SK-N-SH (cell line): ENCODE results near the gene OSTF1. TPM values are rescaled to one million over a fixed set of nuclear protein-coding genes. Genes with fewer than 3 reads are reported as not detected.

Experiments used
- CTCF ChIA-PET: fragments of 300-600, 350-600 bp; formaldehyde crosslinking; extraction: SDS; loops from one replicate; lab custom pipeline; 2021; lab: Yijun Ruan, JAX
- POLR2A ChIA-PET: fragments of 350-600 bp; sonication (Branson Sonifier 250); formaldehyde crosslinking; extraction: SDS; loops from one replicate; lab custom pipeline; 2020; ENCODE audit warnings: antibody characterized with exemption, inconsistent platforms; lab: Yijun Ruan, JAX
- DNase-seq: peaks from one replicate; pipeline ENCODE4 v3.0.0; 2012
- H2AFZ ChIP-seq: fragments of 200-600 bp; sonication (generic); 2 replicates; pipeline ENCODE4 v1.8.1; 2016; ENCODE audit warnings: antibody characterized with exemption, mild to moderate bottlenecking, low read depth
- H3F3A ChIP-seq: fragments of 200-600 bp; sonication (generic); replicated peaks from 2 replicates; pipeline ENCODE3; 2016; ENCODE audit warnings: antibody characterized with exemption, mild to moderate bottlenecking; ENCODE audit not compliant: insufficient read depth
- H3K27ac ChIP-seq, 2 experiments: fragments of 200-500 bp in 1 of 2; fragments of 200-600 bp in 1 of 2; sonication (Bioruptor generic) in 1 of 2; sonication (generic), shearing (Covaris generic) in 1 of 2; 2 replicates each; pipeline versions ENCODE4 v1.5.1 to v1.6.1; 2014 to 2016; ENCODE audit warnings: low read depth in 2 of 2, inconsistent platforms in 1 of 2, low read length in 1 of 2, mild to moderate bottlenecking in 1 of 2, mixed read lengths in 1 of 2
- H3K27me3 ChIP-seq: fragments of 200-600 bp; sonication (generic), shearing (Covaris generic); 2 replicates; pipeline ENCODE4 v1.6.1; 2016; ENCODE audit warnings: mixed run types; ENCODE audit not compliant: insufficient read depth
- H3K36me3 ChIP-seq, 2 experiments: fragments of 200-500 bp in 1 of 2; fragments of 200-600 bp in 1 of 2; sonication (Bioruptor generic) in 1 of 2; sonication (generic) in 1 of 2; replicated peaks in 1 of 2; 2 replicates each; pipeline versions ENCODE3 to v1.5.1; 2014 to 2016; ENCODE audit warnings: low read length in 1 of 2, mild to moderate bottlenecking in 1 of 2; ENCODE audit not compliant: insufficient read depth in 2 of 2, control insufficient read depth in 1 of 2
- H3K4me1 ChIP-seq, 2 experiments: fragments of 200-500 bp in 1 of 2; fragments of 200-600 bp in 1 of 2; sonication (Bioruptor generic) in 1 of 2; sonication (generic), shearing (Covaris generic) in 1 of 2; 2 replicates each; pipeline versions ENCODE4 v1.5.1 to v1.6.1; 2014 to 2016; ENCODE audit warnings: low read depth in 1 of 2, low read length in 1 of 2, mixed run types in 1 of 2; ENCODE audit not compliant: insufficient read depth in 2 of 2, control insufficient read depth in 1 of 2
- H3K4me2 ChIP-seq: fragments of 200-600 bp; sonication (generic), shearing (Covaris generic); 2 replicates; pipeline ENCODE4 v1.6.1; 2017; ENCODE audit warnings: mixed run types
- H3K4me3 ChIP-seq, 2 experiments: fragments of 200-500 bp in 1 of 2; fragments of 200-600 bp in 1 of 2; sonication (Bioruptor generic) in 1 of 2; sonication (generic), shearing (Covaris generic) in 1 of 2; 2 replicates each; pipeline versions ENCODE4 v1.5.1 to v1.8.1; 2014 to 2016; ENCODE audit warnings: low read depth in 2 of 2, inconsistent platforms in 1 of 2, low read length in 1 of 2, mild to moderate bottlenecking in 1 of 2, mixed read lengths in 1 of 2, moderate library complexity in 1 of 2
- H3K79me2 ChIP-seq: fragments of 200-600 bp; sonication (generic); 2 replicates; pipeline ENCODE4 v1.8.1; 2017; ENCODE audit warnings: mild to moderate bottlenecking; ENCODE audit not compliant: insufficient read depth
- H3K9ac ChIP-seq: fragments of 200-600 bp; sonication (generic); 2 replicates; pipeline ENCODE4 v1.6.1; 2017; ENCODE audit warnings: mixed run types
- H3K9me2 ChIP-seq: fragments of 200-600 bp; sonication (generic); 2 replicates; pipeline ENCODE4 v1.6.1; 2017; ENCODE audit warnings: mixed run types
- H3K9me3 ChIP-seq: fragments of 200-600 bp; sonication (generic); 2 replicates; pipeline ENCODE4 v1.6.1; 2017; ENCODE audit warnings: mixed run types, mild to moderate bottlenecking, moderate library complexity
- H4K20me1 ChIP-seq: fragments of 200-600 bp; sonication (generic); 2 replicates; pipeline ENCODE4 v1.6.1; 2017; ENCODE audit warnings: mild to moderate bottlenecking, mixed run types; ENCODE audit not compliant: insufficient read depth
- CHD2 ChIP-seq: fragments of 150-350 bp; IDR thresholded peaks from 2 replicates; pipeline ENCODE4 v1.6.1; 2018; ENCODE audit warnings: low read length; ENCODE audit not compliant: partially characterized antibody
- ELF1 ChIP-seq: IDR thresholded peaks from 2 replicates; pipeline ENCODE4 v1.4.0; 2012
- FOSL2 ChIP-seq: IDR thresholded peaks from 2 replicates; pipeline ENCODE4 v1.4.0; 2012; ENCODE audit warnings: low read depth, mild to moderate bottlenecking, moderate library complexity, borderline replicate concordance
- FOXM1 ChIP-seq: IDR thresholded peaks from 2 replicates; pipeline ENCODE4 v1.4.0; 2012; ENCODE audit warnings: low read depth, mild to moderate bottlenecking
- GABPA ChIP-seq: IDR thresholded peaks from 2 replicates; pipeline ENCODE4 v1.4.0; 2012; ENCODE audit warnings: low read depth, mild to moderate bottlenecking
- GATA2 ChIP-seq: sonication (generic); formaldehyde crosslinking; IDR thresholded peaks from 2 replicates; pipeline ENCODE4 v1.5.0; 2020; ENCODE audit warnings: mild to moderate bottlenecking, missing genetic modification reagents
- JUND ChIP-seq: IDR thresholded peaks from 2 replicates; pipeline ENCODE4 v1.4.0; 2012
- MAX ChIP-seq: IDR thresholded peaks from 2 replicates; pipeline ENCODE4 v1.4.0; 2012; ENCODE audit warnings: low read depth
- MEF2A ChIP-seq: IDR thresholded peaks from 2 replicates; pipeline ENCODE4 v1.4.0; 2012; ENCODE audit warnings: low read depth, borderline replicate concordance
- MXI1 ChIP-seq: IDR thresholded peaks from 2 replicates; pipeline ENCODE4 v1.6.1; 2012; ENCODE audit warnings: mild to moderate bottlenecking, low read depth, low read length, improper control_type of control experiment
- NFIC ChIP-seq: IDR thresholded peaks from 2 replicates; pipeline ENCODE4 v1.4.0; 2012; ENCODE audit warnings: borderline replicate concordance
- NRF1 ChIP-seq: IDR thresholded peaks from 2 replicates; pipeline ENCODE4 v1.6.1; 2012; ENCODE audit warnings: low read depth, mild to moderate bottlenecking, low read length
- PBX3 ChIP-seq: IDR thresholded peaks from 2 replicates; pipeline ENCODE4; 2012
- RCOR1 ChIP-seq: fragments of 150-350 bp; IDR thresholded peaks from 2 replicates; pipeline ENCODE4 v1.6.1; 2017; ENCODE audit warnings: antibody characterized with exemption, low read length
- REST ChIP-seq: IDR thresholded peaks from 2 replicates; pipeline ENCODE4 v1.6.1; 2012; ENCODE audit warnings: mild to moderate bottlenecking, low read depth, low read length, moderate library complexity
- RXRA ChIP-seq: IDR thresholded peaks from 2 replicates; pipeline ENCODE4 v1.4.0; 2012; ENCODE audit warnings: low read depth, mild to moderate bottlenecking, borderline replicate concordance
- SIN3A ChIP-seq: IDR thresholded peaks from 2 replicates; pipeline ENCODE4 v1.6.1; 2012; ENCODE audit warnings: low read depth, mild to moderate bottlenecking, low read length, moderate library complexity, borderline replicate concordance
- SMC3 ChIP-seq: IDR thresholded peaks from 2 replicates; pipeline ENCODE4 v1.6.1; 2012; ENCODE audit warnings: low read depth, low read length, improper control_type of control experiment
- TAF1 ChIP-seq: IDR thresholded peaks from 2 replicates; pipeline ENCODE4 v1.6.1; 2012; ENCODE audit warnings: low read depth, mild to moderate bottlenecking, low read length, moderate library complexity, borderline replicate concordance
- TEAD4 ChIP-seq: IDR thresholded peaks from 2 replicates; pipeline ENCODE4 v1.4.0; 2012; ENCODE audit warnings: mild to moderate bottlenecking, borderline replicate concordance; ENCODE audit not compliant: insufficient read depth
- YY1 ChIP-seq: IDR thresholded peaks from 2 replicates; pipeline ENCODE4 v1.4.0; 2012; ENCODE audit warnings: low read depth, mild to moderate bottlenecking
- ZBTB33 ChIP-seq: IDR thresholded peaks from 2 replicates; pipeline ENCODE4 v1.4.0; 2012; ENCODE audit warnings: low read depth, borderline replicate concordance
- WGBS: methylation state at CpG from one replicate; pipeline ENCODE4 v1.1.6; 2017; ENCODE audit warnings: low lambda C conversion rate; 5-methylcytosine and 5-hydroxymethylcytosine counted together
- polyA plus RNA-seq, 3 experiments: library from polyadenylated mRNA; depleted of rRNA; stranded (reverse); fragments of >200 nt; gene quantifications; 2 replicates each; pipeline ENCODE4 v1.2.3, GENCODE V29; 2012

Gene OSTF1
- polyA plus RNA-seq, 1 of the 3 experiments (the other 2 are of a cell fraction): 9.5 TPM

- Histone ChIP-seq H3K9me2 (no peaks in the 10 kb centered on the region), H3K79me2 (no peaks in the 10 kb centered on the region), H2AFZ (no peak overlapping the region), H3K9ac (no peak overlapping the region; the same call in 1 of the 2 replicates), H3K9me3 (no peaks in the 10 kb centered on the region), H3K4me3 (0 out of 4 replicates have a peak overlapping the region, but pooled peaks of 1 of the 2 experiments have one; percentile 14), H3K36me3 (peaks cover 0 to 8% of the 10 kb centered on the region in 2 experiments), H3K4me2 (peak overlapping the region; percentile 66), H3K27me3 (no peaks in the 10 kb centered on the region), H4K20me1 (no peaks in the 10 kb centered on the region), H3K4me1 (peaks cover 0 to 4% of the 10 kb centered on the region in 2 experiments; a peak in 2 of 4 replicates), H3K27ac (peak overlapping the region; percentile 39 to 85; a peak in 3 of 4 replicates), H3F3A (peaks cover 30% of the 10 kb centered on the region)
- CTCF ChIA-PET: interaction anchor here (1.3 kb wide), 1 partner anchor 16 kb away, joined by 3 read pairs; no protein-coding TSS in a partner anchor
- WGBS: 56% methylated on average over 1 of the region's 1 CpG
- TF ChIP-seq SIN3A: no peak
- TF ChIP-seq TAF1: no peak
- no peak for TF ChIP-seq NFIC
- no peak for TF ChIP-seq ELF1
- TF ChIP-seq ZBTB33: no peak
- no peak for TF ChIP-seq JUND
- no peak for TF ChIP-seq MXI1
- TF ChIP-seq RCOR1: no peak
- no peak for TF ChIP-seq MAX
- no peak for TF ChIP-seq FOSL2
- no peak for TF ChIP-seq NRF1
- no peak for TF ChIP-seq FOXM1
- TF ChIP-seq MEF2A: no peak
- POLR2A ChIA-PET: no interaction called here
- no peak for DNase-seq
Measured at GRCh38 chr9:75148561-75148960, 60.2 kb downstream of the OSTF1 start.

- no peaks in the 10 kb centered on the region for H3K9me2 ChIP-seq
- WGBS: 34% methylated on average over 6 of the region's 6 CpGs
- 0 out of 4 replicates have a peak overlapping the region, but pooled peaks of 1 of the 2 experiments have one; percentile 85 for H3K27ac ChIP-seq
- ChIA-PET CTCF (no interaction called here), POLR2A (no interaction called here)
- H3K4me3 ChIP-seq: no peak overlapping the region
- H3K9ac ChIP-seq: no peak overlapping the region
- peaks cover 0 to 4% of the 10 kb centered on the region in 2 experiments for H3K36me3 ChIP-seq
- DNase-seq: no peak
- H3K79me2 ChIP-seq: no peaks in the 10 kb centered on the region
- peaks cover 0 to 4% of the 10 kb centered on the region in 2 experiments; a peak in 2 of 4 replicates for H3K4me1 ChIP-seq
- H4K20me1 ChIP-seq: no peaks in the 10 kb centered on the region
- no peak overlapping the region for H3K4me2 ChIP-seq
- no peak overlapping the region for H2AFZ ChIP-seq
- H3K27me3 ChIP-seq: no peaks in the 10 kb centered on the region
- H3F3A ChIP-seq: peaks cover 30% of the 10 kb centered on the region
- H3K9me3 ChIP-seq: no peaks in the 10 kb centered on the region
- TF ChIP-seq REST (no peak), PBX3 (no peak), MAX (no peak), SIN3A (no peak), CHD2 (no peak), MXI1 (no peak), GATA2 (no peak), TEAD4 (no peak), JUND (no peak), RXRA (no peak), YY1 (no peak), GABPA (no peak), TAF1 (no peak), SMC3 (no peak), FOSL2 (no peak), RCOR1 (no peak)
Measured at GRCh38 chr9:75149841-75150241, 61.5 kb downstream of the OSTF1 start.
